GM12878 (cell line): Measurements from ENCODE around the gene AFMID. TPM values are rescaled to one million over a fixed set of nuclear protein-coding genes. Genes with fewer than 3 reads are reported as not detected.

ENCODE experiments used
- ATAC-seq: fragments of 200-7000 bp; cut with Tn5 transposase; 3 replicates; pipeline ENCODE4 v1.9.1; 2020; ENCODE audit warnings: mild to moderate bottlenecking, moderate library complexity
- BruUV-seq: library from RNA; stranded (reverse); fragments of 400-500 nt; replicated peaks from 2 replicates; lab custom pipeline; 2021; lab: Mats Ljungman, UMichigan
- CTCF ChIA-PET: fragments of 300-600 bp; sonication (Branson Sonifier 250); formaldehyde crosslinking; extraction: SDS; loops from one replicate; lab custom pipeline; 2021; ENCODE audit warnings: inconsistent platforms; lab: Yijun Ruan, JAX
- POLR2A ChIA-PET: fragments of 350-600 bp; formaldehyde crosslinking; extraction: SDS; loops from one replicate; lab custom pipeline; 2021; ENCODE audit warnings: inconsistent platforms; lab: Charles Lee
- RAD21 ChIA-PET: fragments of 300-600 bp; sonication (Branson Sonifier 250); formaldehyde crosslinking; loops from one replicate; lab custom pipeline; 2023; ENCODE audit warnings: antibody characterized with exemption; ENCODE audit not compliant: unreplicated experiment; lab: Charles Lee
- SMC1A ChIA-PET: fragments of 300-600 bp; sonication (Branson Sonifier 250); formaldehyde crosslinking; loops from one replicate; lab custom pipeline; 2023; ENCODE audit not compliant: unreplicated experiment, uncharacterized antibody; lab: Charles Lee
- DNase-seq: peaks from one replicate; pipeline ENCODE4 v3.0.0-alpha.2; 2011; ENCODE audit warnings: low read depth, low spot score
- FAIRE-seq: peaks from 3 replicates; lab custom pipeline; 2011; peaks lifted over from hg19 to GRCh38; lab: Jason Lieb, UNC
- H2AFZ ChIP-seq: 2 replicates; pipeline ENCODE4 v1.6.0; 2011; ENCODE audit warnings: low read depth, low read length, control low read depth; ENCODE audit not compliant: control insufficient read depth
- H3K27ac ChIP-seq: 2 replicates; pipeline ENCODE4 v1.5.1; 2011; ENCODE audit warnings: control low read depth; ENCODE audit not compliant: control insufficient read depth, insufficient read depth
- H3K27me3 ChIP-seq, 2 experiments: replicated peaks in 1 of 2; 2 replicates each; pipeline versions ENCODE4 v1.6.0 to v1.6.1; 2011; ENCODE audit warnings: low read length in 1 of 2; ENCODE audit not compliant: control insufficient read depth in 2 of 2, insufficient read depth in 2 of 2
- H3K36me3 ChIP-seq, 2 experiments: 2 replicates each; pipeline ENCODE4 v1.5.1; 2011; ENCODE audit warnings: low read length in 1 of 2; ENCODE audit not compliant: control insufficient read depth in 2 of 2, insufficient read depth in 2 of 2
- H3K4me1 ChIP-seq: 2 replicates; pipeline ENCODE4 v1.6.1; 2011; ENCODE audit warnings: mild to moderate bottlenecking, low read length, moderate library complexity, mixed read lengths; ENCODE audit not compliant: control insufficient read depth, insufficient read depth
- H3K4me2 ChIP-seq: 2 replicates; pipeline ENCODE4 v1.6.0; 2011; ENCODE audit warnings: control low read depth; ENCODE audit not compliant: control insufficient read depth, insufficient read depth
- H3K4me3 ChIP-seq: fragments of 200-600 bp; sonication (generic); 2 replicates; pipeline ENCODE4 v1.5.1; 2016
- H3K79me2 ChIP-seq: 2 replicates; pipeline ENCODE4 v1.6.0; 2011; ENCODE audit warnings: low read length; ENCODE audit not compliant: control insufficient read depth, insufficient read depth
- H3K9ac ChIP-seq: 2 replicates; pipeline ENCODE4 v1.8.0; 2011; ENCODE audit warnings: low read length, control low read depth, mixed read lengths; ENCODE audit not compliant: control insufficient read depth, insufficient read depth
- H3K9me3 ChIP-seq: replicated peaks from 3 replicates; pipeline ENCODE4 v1.5.1; 2011; ENCODE audit warnings: mild to moderate bottlenecking, low read length; ENCODE audit not compliant: control insufficient read depth, insufficient read depth
- H4K20me1 ChIP-seq: 2 replicates; pipeline ENCODE4 v1.6.0; 2011; ENCODE audit not compliant: control insufficient read depth, insufficient read depth
- BACH1 ChIP-seq: fragments of 450-650 bp; IDR thresholded peaks from 2 replicates; pipeline ENCODE4 v1.6.1; 2017; ENCODE audit warnings: mild to moderate bottlenecking, borderline replicate concordance
- BHLHE40 ChIP-seq, 2 experiments: fragments of 450-650 bp in 1 of 2; IDR thresholded peaks; 2 replicates each; pipeline ENCODE4 v1.6.1; 2011 to 2017; ENCODE audit warnings: low read depth in 2 of 2, borderline replicate concordance in 1 of 2, improper control_type of control experiment in 1 of 2, low read length in 1 of 2, mild to moderate bottlenecking in 1 of 2
- CBX3 ChIP-seq: fragments of 200-600 bp; sonication (generic); IDR thresholded peaks from 2 replicates; pipeline ENCODE4 v1.6.1; 2016; ENCODE audit warnings: low read depth, borderline replicate concordance
- IRF3 ChIP-seq: fragments of 450-650 bp; IDR thresholded peaks from 2 replicates; pipeline ENCODE4 v1.6.1; 2014; ENCODE audit warnings: mild to moderate bottlenecking
- NR2C2 ChIP-seq: IDR thresholded peaks from 2 replicates; pipeline ENCODE4 v1.6.1; 2011; ENCODE audit warnings: borderline replicate concordance, low read depth; ENCODE audit not compliant: control insufficient read depth, insufficient read length
- NR2F1 ChIP-seq: fragments of 450-650 bp; conservative IDR thresholded peaks from 2 replicates; pipeline ENCODE4 v1.6.1; 2017; ENCODE audit warnings: mild to moderate bottlenecking
- SIN3A ChIP-seq: IDR thresholded peaks from 2 replicates; pipeline ENCODE4 v1.6.1; 2012; ENCODE audit warnings: low read depth, low read length, improper control_type of control experiment
- SMARCA5 ChIP-seq: fragments of 450-650 bp; IDR thresholded peaks from 2 replicates; pipeline ENCODE4 v1.6.1; 2017; ENCODE audit warnings: mild to moderate bottlenecking
- TARDBP ChIP-seq: IDR thresholded peaks from 2 replicates; pipeline ENCODE4 v1.6.1; 2016; ENCODE audit warnings: borderline replicate concordance
- WGBS: methylation state at CpG from one replicate; pipeline ENCODE4 v1.1.6; 2016; ENCODE audit warnings: low lambda C conversion rate; ENCODE audit not compliant: insufficient replicate concordance, insufficient coverage; ENCODE audit errors: missing lambda C conversion rate; 5-methylcytosine and 5-hydroxymethylcytosine counted together
- in situ Hi-C: fragments of 300-500 bp; cut with MboI; formaldehyde crosslinking; loops from 9 replicates; pipeline ENCODE4 v1.14.3; 2018; ENCODE audit warnings: mixed read lengths
- intact Hi-C: fragments of 100-400 bp; cut with micrococcal nuclease; formaldehyde crosslinking; loops from one replicate; pipeline ENCODE4 v1.14.2; 2022; ENCODE audit not compliant: unreplicated experiment
- polyA plus RNA-seq, 11 experiments: library from polyadenylated mRNA; depleted of rRNA in 4 of 11; unstranded in 6 of 11; stranded (reverse) in 5 of 11; fragments of >200 nt; fragmentation: Nextera tagmentation in 4 of 11; fragmentation: Illumina TruSeq in 1 of 11; extraction: Ambion mirVana in 4 of 11; extraction: Trizol in 1 of 11; gene quantifications; 1 replicate in 1 of 11; 2 replicates in 10 of 11; pipeline versions ENCODE4 v1.2.1 to v1.2.3, GENCODE V29; 2011 to 2016; ENCODE audit warnings: inconsistent platforms in 2 of 11, missing spikeins in 2 of 11, low read depth in 1 of 11
- total RNA-seq, 4 experiments: library from RNA; depleted of rRNA in 3 of 4; stranded (reverse); fragments of >200 nt in 3 of 4; fragmentation: Illumina TruSeq in 1 of 4; extraction: Trizol in 1 of 4; gene quantifications; 2 replicates each; pipeline versions ENCODE4 v1.2.1 to v1.2.3, GENCODE V29; 2013 to 2021
- TF ChIP-seq, protein P1 (sequence below): fragments of 450-650 bp; IDR thresholded peaks from 2 replicates; pipeline ENCODE4 v1.6.1; 2017; ENCODE audit warnings: low read depth, mild to moderate bottlenecking, moderate library complexity
- TF ChIP-seq, protein P2 (sequence below): IDR thresholded peaks from 2 replicates; pipeline ENCODE4 v1.6.1; 2012; ENCODE audit warnings: mild to moderate bottlenecking, low read depth, low read length

Gene AFMID
- total and polyA plus RNA-seq, 10 of the 15 experiments (the other 5 are each of a cell fraction or from before 2014, with no cell fraction given), result 36.1 to 98.8 (median 51.6) TPM

DNA sequence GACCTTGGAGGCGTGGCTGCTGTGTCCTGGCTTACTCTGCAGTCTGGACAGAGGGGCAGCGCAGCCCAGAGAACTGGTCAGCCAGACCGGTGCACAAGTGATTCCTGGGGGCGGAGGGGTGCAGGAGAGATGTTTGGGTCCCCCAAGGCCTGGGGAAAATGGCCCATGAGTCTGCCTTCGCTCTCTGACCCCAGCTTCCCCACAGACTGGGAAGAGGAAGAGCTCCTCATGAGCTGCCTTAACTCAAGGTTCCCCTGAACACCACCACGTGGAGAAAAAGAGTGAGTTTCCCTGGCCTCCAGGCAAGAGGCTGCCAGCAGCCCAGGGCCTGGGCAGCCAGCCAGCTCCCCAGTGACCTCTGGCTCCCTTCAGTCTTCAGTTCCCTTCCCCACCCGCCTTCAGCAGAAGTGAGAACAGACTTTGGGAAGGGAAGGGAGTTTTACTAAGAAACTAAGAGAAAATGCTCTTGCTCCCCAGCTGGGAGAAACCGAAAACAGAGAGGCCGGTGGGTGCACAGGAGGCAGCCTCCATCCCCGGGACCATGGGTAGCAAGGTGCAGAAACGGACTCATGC is 42.9 kb upstream of the AFMID start (continued):
- TF ChIP-seq IRF3, result no peak

- ATAC-seq, result no peak
- intact Hi-C loops, result no loop called here
- DNase-seq, result no peak
- FAIRE-seq, result no peak
- no peaks in the 10 kb centered on the region for H3K9me3 ChIP-seq
- H4K20me1 ChIP-seq, result no peaks in the 10 kb centered on the region
- H3K9ac ChIP-seq, result peak overlapping the region; percentile 40; the same call in 1 of the 2 replicates
- in situ Hi-C loops, result no loop called here
- peaks cover 5% of the 10 kb centered on the region for H3K79me2 ChIP-seq
- H3K27ac ChIP-seq, result peak overlapping the region; percentile 77
- H2AFZ ChIP-seq, result no peak overlapping the region
- H3K4me1 ChIP-seq, result peaks cover 74% of the 10 kb centered on the region
- CTCF ChIA-PET, result interaction anchor here (0.7 to 5.0 kb wide), 8 partner anchors 8 to 107 kb away, joined by 3 to 51 read pairs (median 5); no protein-coding TSS in a partner anchor
- H3K27me3 ChIP-seq, result no peaks in the 10 kb centered on the region
- BruUV-seq, result no TSS peak
- SMC1A ChIA-PET, result interaction anchor here (0.7 to 1.9 kb wide), 14 partner anchors 7 to 38 kb away, joined by 3 to 9 read pairs (median 4); partner anchors contain the start of gene TMC6
- no peak overlapping the region for H3K4me3 ChIP-seq
- 78% methylated on average over 18 of the region's 18 CpGs for WGBS
- POLR2A ChIA-PET, result interaction anchor here (0.6 to 5.1 kb wide), 14 partner anchors 8 to 43 kb away, joined by 3 to 37 read pairs (median 10); partner anchors contain the start of genes SYNGR2, TMC6 and TMC8
- H3K36me3 ChIP-seq, result peaks cover 0 to 5% of the 10 kb centered on the region in 2 experiments; a peak in 3 of 4 replicates
- peak overlapping the region; percentile 57 for H3K4me2 ChIP-seq
- RAD21 ChIA-PET, result interaction anchor here (0.9 to 3.3 kb wide), 11 partner anchors 9 to 125 kb away, joined by 3 to 29 read pairs (median 4); no protein-coding TSS in a partner anchor
- TF ChIP-seq NR2C2, result no peak
- peak; percentile 63; the same call in 1 of the 2 replicates for TF ChIP-seq SMARCA5
- TF ChIP-seq BACH1, result no peak
- TF ChIP-seq, protein P1, sequence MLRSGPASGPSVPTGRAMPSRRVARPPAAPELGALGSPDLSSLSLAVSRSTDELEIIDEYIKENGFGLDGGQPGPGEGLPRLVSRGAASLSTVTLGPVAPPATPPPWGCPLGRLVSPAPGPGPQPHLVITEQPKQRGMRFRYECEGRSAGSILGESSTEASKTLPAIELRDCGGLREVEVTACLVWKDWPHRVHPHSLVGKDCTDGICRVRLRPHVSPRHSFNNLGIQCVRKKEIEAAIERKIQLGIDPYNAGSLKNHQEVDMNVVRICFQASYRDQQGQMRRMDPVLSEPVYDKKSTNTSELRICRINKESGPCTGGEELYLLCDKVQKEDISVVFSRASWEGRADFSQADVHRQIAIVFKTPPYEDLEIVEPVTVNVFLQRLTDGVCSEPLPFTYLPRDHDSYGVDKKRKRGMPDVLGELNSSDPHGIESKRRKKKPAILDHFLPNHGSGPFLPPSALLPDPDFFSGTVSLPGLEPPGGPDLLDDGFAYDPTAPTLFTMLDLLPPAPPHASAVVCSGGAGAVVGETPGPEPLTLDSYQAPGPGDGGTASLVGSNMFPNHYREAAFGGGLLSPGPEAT, result 0 out of 2 replicates have a peak, but pooled peaks have one; percentile 4
- TF ChIP-seq, protein P2, sequence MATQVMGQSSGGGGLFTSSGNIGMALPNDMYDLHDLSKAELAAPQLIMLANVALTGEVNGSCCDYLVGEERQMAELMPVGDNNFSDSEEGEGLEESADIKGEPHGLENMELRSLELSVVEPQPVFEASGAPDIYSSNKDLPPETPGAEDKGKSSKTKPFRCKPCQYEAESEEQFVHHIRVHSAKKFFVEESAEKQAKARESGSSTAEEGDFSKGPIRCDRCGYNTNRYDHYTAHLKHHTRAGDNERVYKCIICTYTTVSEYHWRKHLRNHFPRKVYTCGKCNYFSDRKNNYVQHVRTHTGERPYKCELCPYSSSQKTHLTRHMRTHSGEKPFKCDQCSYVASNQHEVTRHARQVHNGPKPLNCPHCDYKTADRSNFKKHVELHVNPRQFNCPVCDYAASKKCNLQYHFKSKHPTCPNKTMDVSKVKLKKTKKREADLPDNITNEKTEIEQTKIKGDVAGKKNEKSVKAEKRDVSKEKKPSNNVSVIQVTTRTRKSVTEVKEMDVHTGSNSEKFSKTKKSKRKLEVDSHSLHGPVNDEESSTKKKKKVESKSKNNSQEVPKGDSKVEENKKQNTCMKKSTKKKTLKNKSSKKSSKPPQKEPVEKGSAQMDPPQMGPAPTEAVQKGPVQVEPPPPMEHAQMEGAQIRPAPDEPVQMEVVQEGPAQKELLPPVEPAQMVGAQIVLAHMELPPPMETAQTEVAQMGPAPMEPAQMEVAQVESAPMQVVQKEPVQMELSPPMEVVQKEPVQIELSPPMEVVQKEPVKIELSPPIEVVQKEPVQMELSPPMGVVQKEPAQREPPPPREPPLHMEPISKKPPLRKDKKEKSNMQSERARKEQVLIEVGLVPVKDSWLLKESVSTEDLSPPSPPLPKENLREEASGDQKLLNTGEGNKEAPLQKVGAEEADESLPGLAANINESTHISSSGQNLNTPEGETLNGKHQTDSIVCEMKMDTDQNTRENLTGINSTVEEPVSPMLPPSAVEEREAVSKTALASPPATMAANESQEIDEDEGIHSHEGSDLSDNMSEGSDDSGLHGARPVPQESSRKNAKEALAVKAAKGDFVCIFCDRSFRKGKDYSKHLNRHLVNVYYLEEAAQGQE, result no peak
- no peak; the same call in 1 of the 2 replicates for TF ChIP-seq NR2F1
- TF ChIP-seq BHLHE40 (IDR thresholded peaks at IDR 0.05; ENCODE audit: borderline replicate concordance in 1 of 2, low read depth in 2 of 2, low read length in 1 of 2), result 0 out of 4 replicates have a peak, but pooled peaks of 1 of the 2 experiments have one; percentile 16
- TF ChIP-seq CBX3, result no peak
- no peak for TF ChIP-seq IRF3
- TF ChIP-seq TARDBP, result no peak
- TF ChIP-seq SIN3A, result no peak
These were observed 42.2 kb upstream of the AFMID start for GRCh38 chr17:78144736-78145641.
